ENCODE results near the gene PROSER3. TPM values are rescaled to one million over a fixed set of nuclear protein-coding genes. Genes with fewer than 3 reads are reported as not detected.

Gene PROSER3
- total and polyA plus RNA-seq, 2 donors (not counting 3 experiments of a cell fraction or from before 2014, with no cell fraction given), result 18.3 to 28.3 TPM

GRCh38 chr19:35746087-35746462 lies 11.9 kb upstream of the PROSER3 start:
- no peak for FAIRE-seq
- ChIA-PET CTCF (interaction anchor here (1.0 to 1.9 kb wide), 3 partner anchors 10 to 28 kb away, joined by 3 to 7 read pairs (median 3); partner anchors contain the start of genes HSPB6 and KMT2B), POLR2A (interaction anchor here (0.7 to 0.8 kb wide), 2 partner anchors 17 to 185 kb away, joined by 4 to 7 read pairs; no protein-coding TSS in a partner anchor)

More at GRCh38 chr19:35746087-35746462, 11.9 kb upstream of the PROSER3 start:
- dilution Hi-C loops (cut with MboI; ENCODE audit: extremely low pct_ligation_motif_present, low sequenced_read_pairs), result no loop called here
- H3K27me3 ChIP-seq (ENCODE audit: control insufficient read depth in 2 of 2, insufficient read depth in 2 of 2, low read length in 2 of 2), result no peaks in the 10 kb centered on the region
- no peak for DNase-seq (ENCODE audit: low read depth, low spot score)
- no peak overlapping the region for H2AFZ ChIP-seq (ENCODE audit: low read depth, low read length)
- no TSS peak for BruUV-seq (replicated peaks)
- peaks cover 20% of the 10 kb centered on the region for H3K4me1 ChIP-seq (ENCODE audit: control insufficient read depth, extremely low read depth, insufficient read depth, low read length)
- peaks cover 22% of the 10 kb centered on the region for H3K79me2 ChIP-seq (ENCODE audit: control insufficient read depth, insufficient read depth, low read length)
- H3K4me2 ChIP-seq (ENCODE audit: insufficient read depth, low read length), result peak overlapping the region; percentile 87
- H4K20me1 ChIP-seq (replicated peaks; ENCODE audit: control insufficient read depth, extremely low read depth, insufficient read depth, low read length), result no peaks in the 10 kb centered on the region
- H3K9ac ChIP-seq (replicated peaks; ENCODE audit: extremely low read depth, insufficient read depth, low read length), result peak overlapping the region; percentile 82
- peak overlapping the region; percentile 88 for H3K27ac ChIP-seq (ENCODE audit: insufficient read depth, low read depth, low read length)
- no peaks in the 10 kb centered on the region for H3K36me3 ChIP-seq (ENCODE audit: control insufficient read depth in 2 of 2, extremely low read depth in 1 of 2, insufficient read depth in 2 of 2, low read length in 2 of 2)
- no peaks in the 10 kb centered on the region for H3K9me3 ChIP-seq (replicated peaks; ENCODE audit: control insufficient read depth, insufficient read depth, low read length)
- intact Hi-C loops (cut with micrococcal nuclease), result no loop called here
- peak overlapping the region; percentile 56 to 87 (median 73) for H3K4me3 ChIP-seq (replicated peaks in 1 of 3; ENCODE audit: insufficient read depth in 1 of 3, low read depth in 1 of 3, low read length in 3 of 3)
- TF ChIP-seq EZH2 (IDR thresholded peaks at IDR 0.05; ENCODE audit: borderline replicate concordance, low read depth, low read length, severe bottlenecking), result no peak
- TF ChIP-seq GATA2 (IDR thresholded peaks at IDR 0.05; ENCODE audit: insufficient read depth, insufficient read length, low read depth, low read length), result no peak
- TF ChIP-seq POLR2AphosphoS5 (IDR thresholded peaks at IDR 0.05; ENCODE audit: insufficient read depth, low read depth, low read length), result no peak
- TF ChIP-seq JUN (IDR thresholded peaks at IDR 0.05; ENCODE audit: borderline replicate concordance, insufficient read depth, insufficient read length, low read depth), result no peak
- TF ChIP-seq, protein P1, sequence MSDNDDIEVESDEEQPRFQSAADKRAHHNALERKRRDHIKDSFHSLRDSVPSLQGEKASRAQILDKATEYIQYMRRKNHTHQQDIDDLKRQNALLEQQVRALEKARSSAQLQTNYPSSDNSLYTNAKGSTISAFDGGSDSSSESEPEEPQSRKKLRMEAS (IDR thresholded peaks at IDR 0.05; ENCODE audit: insufficient read depth, insufficient read length), result no peak
- no peak for TF ChIP-seq POLR2A (IDR thresholded peaks at IDR 0.05; ENCODE audit: low read depth, low read length)
- TF ChIP-seq MYC (IDR thresholded peaks at IDR 0.05; ENCODE audit: low read depth, low read length), result no peak
- no peak for TF ChIP-seq FOS (IDR thresholded peaks at IDR 0.05; ENCODE audit: borderline replicate concordance, insufficient read depth, low read length)
- no peak for TF ChIP-seq CTCF (IDR thresholded peaks at IDR 0.05; ENCODE audit: extremely low read depth in 1 of 2, insufficient read depth in 1 of 2, low read depth in 1 of 2, low read length in 2 of 2)
- H3K9me1 ChIP-seq (replicated peaks; ENCODE audit: control insufficient read depth, extremely low read depth, insufficient read depth, low read length), result no peaks in the 10 kb centered on the region
